NOMO-1 treated with dmso at 0.1 percent for 144 hours (cell line): Measurements from ENCODE around the gene UBE2J2.

ENCODE experiments used
- DNase-seq: peaks from one replicate; lab custom pipeline; 2025; ENCODE audit not compliant: unreplicated experiment; lab: John Stamatoyannopoulos, UW

UBE2J2 gene

GRCh38 chr1:1296070-1297061 lies 22.7 kb upstream of the UBE2J2 start:
- DNase-seq: no peak

DNA sequence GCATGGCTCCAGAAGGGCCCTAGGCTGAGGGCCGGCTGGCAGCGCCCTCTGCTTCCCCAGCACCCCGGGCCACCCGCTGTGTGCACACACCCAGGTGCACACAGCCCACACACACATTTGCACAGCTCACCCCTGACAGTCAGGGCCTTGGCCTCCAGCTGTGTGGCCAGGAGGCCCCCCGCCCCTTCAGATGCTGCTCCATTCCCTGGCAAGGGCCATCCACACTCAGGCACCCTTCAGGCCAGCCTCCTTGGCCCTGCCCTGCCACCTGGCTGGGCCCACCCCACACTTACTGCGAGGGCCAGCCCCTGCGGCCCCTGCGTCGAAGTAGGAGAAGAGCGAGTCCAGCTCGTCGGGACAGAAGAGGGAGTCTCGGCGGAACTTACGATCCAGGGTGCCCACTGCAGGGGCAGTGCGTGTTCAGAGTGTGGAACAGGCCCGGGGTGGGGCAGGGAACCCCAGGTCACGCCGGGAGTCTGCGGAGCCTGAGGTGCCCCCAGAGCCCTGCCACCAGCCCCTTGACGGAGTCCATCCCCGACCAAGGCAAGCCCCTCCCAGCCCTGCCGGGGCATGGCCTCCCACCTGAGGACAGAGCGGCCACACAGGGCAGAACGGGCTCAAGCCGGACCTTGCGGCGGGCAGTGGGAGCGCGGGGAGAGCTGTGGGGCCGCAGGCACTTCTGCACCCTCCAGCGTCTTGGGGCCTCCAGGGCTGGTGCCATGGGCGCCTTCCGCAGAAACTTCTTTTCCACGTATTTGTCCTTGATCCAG lies 21.7 kb upstream of the UBE2J2 start:
- no peak for DNase-seq

- DNase-seq: no peak
Measured at GRCh38 chr1:1294250-1294890, 20.7 kb upstream of the UBE2J2 start.

DNA sequence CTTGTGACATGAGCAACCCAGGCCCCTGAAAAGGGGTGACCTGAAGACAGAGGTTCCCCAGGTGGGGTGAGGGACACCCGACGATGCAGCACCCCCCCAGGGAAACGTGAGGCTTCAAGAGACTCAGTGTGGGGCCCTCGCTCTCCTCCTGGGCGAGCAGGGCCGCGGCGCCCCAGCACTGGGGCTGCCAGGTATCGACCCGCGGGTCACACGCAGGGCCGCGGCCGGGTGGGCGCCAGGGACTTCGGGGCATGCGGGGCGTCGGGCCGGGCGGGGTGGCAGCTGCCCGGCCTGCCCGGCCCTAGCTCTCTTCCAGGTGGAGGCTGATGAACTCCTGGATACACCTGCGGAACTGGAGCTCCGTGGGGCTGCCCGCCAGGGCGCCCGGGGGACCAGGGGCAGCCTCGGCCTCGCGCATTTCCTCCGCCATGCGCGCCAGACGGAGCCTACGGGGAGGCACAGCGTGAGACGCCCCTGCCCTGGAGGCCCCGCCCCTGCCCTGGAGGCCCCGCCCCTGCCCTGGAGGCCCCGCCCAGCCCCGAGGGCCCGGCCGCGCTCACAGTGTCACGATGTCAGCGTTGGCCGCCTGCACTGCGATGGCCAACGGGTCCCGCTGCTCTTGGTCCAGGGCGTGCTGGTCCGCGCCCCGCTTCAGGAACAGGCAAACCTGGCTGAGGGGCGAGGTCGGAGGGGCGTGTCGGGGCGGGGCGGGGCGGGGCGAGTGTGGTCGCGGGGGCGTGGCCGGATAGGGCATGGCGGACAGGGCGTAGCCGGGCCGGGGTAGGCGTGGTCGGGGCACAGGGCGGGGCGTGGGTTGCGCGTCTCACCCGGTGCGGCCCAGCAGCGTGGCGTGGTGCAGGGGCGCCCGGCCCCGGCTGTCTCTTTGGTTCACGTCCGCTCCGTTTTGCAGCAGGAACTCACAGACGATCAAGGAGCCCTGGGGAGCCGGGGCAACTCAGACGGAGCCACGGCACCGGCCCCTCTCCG lies 19.9 kb upstream of the UBE2J2 start:
- DNase-seq: no peak

- no peak for DNase-seq
Measured at GRCh38 chr1:1292851-1293250, 19.2 kb upstream of the UBE2J2 start.

- DNase-seq: no peak
Measured at GRCh38 chr1:1292442-1292779, 18.8 kb upstream of the UBE2J2 start.

DNA sequence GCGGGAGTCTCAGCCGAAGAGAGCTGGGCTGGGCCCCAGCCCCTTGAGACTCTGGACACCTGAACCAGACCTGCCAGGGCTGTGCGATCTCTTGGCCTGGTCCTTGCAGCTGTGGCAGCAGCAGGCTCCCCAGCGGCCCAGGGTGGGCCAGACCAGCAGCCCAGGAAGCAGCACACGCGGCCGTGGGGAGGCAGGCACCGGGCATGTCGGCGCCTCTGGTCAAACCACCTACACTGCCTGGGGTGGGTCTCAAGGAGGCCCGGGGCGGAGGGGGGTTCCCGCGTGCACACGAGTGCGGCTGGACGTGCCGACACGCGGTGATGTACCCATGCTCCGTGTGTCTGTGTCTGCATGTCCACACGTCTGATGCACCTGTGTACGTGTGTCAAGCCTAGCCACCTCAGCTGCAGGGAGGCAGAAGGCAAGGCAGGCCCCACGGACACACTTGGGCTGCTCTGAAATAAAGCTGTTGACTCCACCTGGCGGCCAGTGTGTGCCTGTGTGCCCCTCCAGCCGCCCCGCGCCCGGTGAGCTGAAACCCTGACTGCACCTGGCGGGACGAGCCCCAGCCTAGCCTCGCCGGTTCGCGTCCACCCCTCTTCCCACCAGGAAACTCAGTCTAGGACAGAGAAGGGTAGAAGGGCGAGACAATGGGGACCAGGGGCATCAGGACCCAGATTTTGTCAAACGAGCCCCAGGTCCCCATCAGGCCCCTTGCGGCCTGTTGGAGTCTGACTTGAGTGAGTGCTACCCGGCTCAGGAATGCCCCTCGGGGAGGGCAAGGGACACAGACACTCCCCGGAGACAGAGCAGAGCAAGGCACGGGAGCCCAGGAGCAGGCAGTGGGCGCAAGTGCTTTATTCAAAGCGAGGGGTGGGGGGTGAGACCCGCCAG lies 18.1 kb upstream of the UBE2J2 start:
- peak; percentile 26 for DNase-seq

DNA sequence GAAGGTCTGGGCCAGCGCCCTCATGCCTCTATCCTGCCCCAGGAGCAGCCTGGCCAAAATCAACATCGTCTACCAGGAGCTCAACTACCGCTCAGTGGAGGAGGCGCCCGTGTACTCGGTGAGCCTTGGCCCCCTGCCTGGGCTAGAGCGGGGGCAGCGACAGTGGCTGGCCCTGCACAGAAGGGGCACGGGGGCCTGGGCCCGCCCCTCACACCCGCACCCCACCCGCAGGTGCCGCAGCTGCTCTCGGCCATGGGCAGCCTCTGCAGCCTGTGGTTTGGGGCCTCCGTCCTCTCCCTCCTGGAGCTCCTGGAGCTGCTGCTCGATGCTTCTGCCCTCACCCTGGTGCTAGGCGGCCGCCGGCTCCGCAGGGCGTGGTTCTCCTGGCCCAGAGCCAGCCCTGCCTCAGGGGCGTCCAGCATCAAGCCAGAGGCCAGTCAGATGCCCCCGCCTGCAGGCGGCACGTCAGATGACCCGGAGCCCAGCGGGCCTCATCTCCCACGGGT lies 17.4 kb upstream of the UBE2J2 start:
- no peak for DNase-seq

DNA sequence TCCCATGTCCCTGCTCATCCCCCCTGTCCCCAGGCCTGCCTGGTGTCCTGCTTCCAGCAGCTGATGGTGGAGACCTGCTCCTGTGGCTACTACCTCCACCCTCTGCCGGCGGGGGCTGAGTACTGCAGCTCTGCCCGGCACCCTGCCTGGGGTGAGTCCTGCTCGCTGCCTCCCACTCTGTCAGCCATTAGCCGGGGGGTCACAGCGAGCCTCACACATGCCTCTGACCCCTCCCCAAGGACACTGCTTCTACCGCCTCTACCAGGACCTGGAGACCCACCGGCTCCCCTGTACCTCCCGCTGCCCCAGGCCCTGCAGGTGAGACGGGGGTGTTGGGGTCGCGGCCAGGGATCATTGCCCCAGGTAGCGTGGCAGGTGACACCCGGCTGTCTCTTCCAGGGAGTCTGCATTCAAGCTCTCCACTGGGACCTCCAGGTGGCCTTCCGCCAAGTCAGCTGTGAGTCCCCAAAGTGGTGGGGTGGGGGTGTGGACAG lies 16.6 kb upstream of the UBE2J2 start:
- no peak for DNase-seq

- DNase-seq: no peak
Measured at GRCh38 chr1:1287288-1288110, 13.8 kb upstream of the UBE2J2 start.

DNA sequence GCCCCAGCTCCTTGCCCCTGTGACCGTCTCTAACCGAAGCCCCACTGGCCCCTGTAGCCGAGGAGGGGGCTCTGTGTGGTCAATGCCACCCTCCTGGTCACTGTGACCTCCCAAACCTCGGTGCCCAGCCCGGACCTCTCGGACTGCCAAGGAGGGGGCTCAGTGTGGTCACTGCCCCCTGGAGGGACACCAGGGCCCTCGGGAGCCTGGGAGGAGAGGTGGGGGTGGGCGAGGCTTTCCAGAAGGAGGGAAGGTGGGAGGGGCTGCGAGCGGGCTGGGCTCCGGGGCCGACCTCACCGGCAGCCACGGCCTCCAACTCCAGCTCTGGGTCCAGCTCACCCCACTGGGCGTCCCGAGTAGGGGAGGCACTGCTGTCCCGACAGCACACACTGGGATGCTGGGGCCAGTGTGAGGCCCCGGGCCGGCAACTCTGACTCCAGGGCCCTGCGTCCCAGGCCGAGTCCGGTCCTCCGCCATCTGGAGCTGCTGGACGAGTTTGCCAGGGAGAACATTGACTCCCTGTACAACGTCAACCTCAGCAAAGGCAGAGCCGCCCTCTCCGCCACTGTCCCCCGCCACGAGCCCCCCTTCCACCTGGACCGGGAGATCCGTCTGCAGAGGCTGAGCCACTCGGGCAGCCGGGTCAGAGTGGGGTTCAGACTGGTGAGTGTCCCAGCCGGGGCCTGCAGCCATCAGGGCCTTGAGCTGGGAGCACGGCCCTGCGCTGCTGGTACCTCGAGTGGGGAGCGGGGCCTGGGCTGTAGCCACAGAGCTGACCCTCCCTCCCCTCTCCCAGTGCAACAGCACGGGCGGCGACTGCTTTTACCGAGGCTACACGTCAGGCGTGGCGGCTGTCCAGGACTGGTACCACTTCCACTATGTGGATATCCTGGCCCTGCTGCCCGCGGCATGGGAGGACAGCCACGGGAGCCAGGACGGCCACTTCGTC lies 12.9 kb upstream of the UBE2J2 start:
- no peak for DNase-seq

- no peak for DNase-seq
Measured at GRCh38 chr1:1285611-1286311, 12.1 kb upstream of the UBE2J2 start.

- DNase-seq: no peak
Measured at GRCh38 chr1:1285102-1285571, 11.5 kb upstream of the UBE2J2 start.

DNA sequence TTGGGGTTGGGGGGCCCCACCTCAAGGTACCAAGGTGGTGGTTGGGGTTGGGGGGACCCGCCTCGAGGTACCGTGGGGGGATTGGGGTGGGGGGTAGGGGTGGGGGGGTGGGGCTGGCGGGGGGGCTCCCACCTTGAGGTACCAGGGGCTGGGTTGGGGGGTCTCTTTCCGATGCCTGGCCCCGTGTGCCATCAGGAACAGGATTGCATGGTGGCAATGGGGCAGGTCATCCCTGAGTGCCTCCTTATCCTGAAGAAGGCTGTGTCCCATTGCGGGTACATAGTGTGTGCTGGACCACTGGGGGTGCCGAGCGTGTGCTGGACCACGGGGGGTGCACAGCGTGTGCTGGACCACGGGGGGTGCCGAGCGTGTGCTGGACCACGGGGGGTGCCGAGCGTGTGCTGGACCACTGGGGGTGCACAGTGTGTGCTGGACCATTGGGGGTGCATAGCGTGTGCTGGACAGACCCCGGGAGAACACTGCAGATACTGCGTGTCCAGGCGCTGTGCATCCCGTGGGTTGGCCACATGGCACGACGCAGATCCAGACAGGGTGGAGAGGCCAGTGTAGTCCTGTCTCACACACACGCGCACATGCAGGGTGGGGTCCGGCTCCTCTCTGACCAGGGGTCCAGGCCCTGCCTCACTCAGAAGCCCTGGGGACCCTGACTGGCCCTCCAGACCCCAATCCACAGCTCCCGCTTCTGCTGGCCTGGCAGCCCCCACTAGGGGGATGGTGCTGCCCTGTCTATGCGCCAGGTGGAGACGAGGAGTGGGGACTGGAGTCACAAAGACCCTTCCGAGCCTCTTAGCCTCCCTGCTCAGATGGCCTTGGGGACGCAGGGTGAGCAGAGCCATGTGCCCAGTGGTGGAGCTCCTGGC lies 10.8 kb upstream of the UBE2J2 start:
- no peak for DNase-seq

GRCh38 chr1:1283821-1284220 lies 10.2 kb upstream of the UBE2J2 start:
- DNase-seq: no peak
